H1 (cell line): ENCODE results near the gene CTDSP1. TPM values are rescaled to one million over a fixed set of nuclear protein-coding genes. Genes with fewer than 3 reads are reported as not detected.

Experiments
- ASH2L ChIP-seq: fragments of 200-600, 300-600 bp; sonication (generic); IDR thresholded peaks from one replicate; pipeline ENCODE4 v1.7.1; 2017; ENCODE audit warnings: low read length
- BRCA1 ChIP-seq: IDR thresholded peaks from 2 replicates; pipeline ENCODE4 v1.6.1; 2012; ENCODE audit warnings: low read depth, low read length, improper control_type of control experiment
- CTCF ChIP-seq, 3 experiments: IDR thresholded peaks; 1 replicate in 2 of 3; 2 replicates in 1 of 3; pipeline versions ENCODE4 v1.5.1 to v1.6.1; 2011; ENCODE audit warnings: low read length in 3 of 3, mild to moderate bottlenecking in 3 of 3, inconsistent platforms in 2 of 3, low read depth in 1 of 3, moderate library complexity in 1 of 3; ENCODE audit not compliant: insufficient read depth in 1 of 3; ENCODE audit errors: control extremely low read depth in 1 of 3
- FOSL1 ChIP-seq: IDR thresholded peaks from 2 replicates; pipeline ENCODE4 v1.6.1; 2011; ENCODE audit warnings: mild to moderate bottlenecking, low read depth, low read length, moderate library complexity; ENCODE audit not compliant: insufficient read depth
- KDM5A ChIP-seq: fragments of 200-600 bp; IDR thresholded peaks from 2 replicates; pipeline ENCODE4 v1.7.1; 2012; ENCODE audit warnings: mild to moderate bottlenecking, low read length, inconsistent platforms, mixed read lengths
- MAFK ChIP-seq: IDR thresholded peaks from 2 replicates; pipeline ENCODE4 v1.6.1; 2012; ENCODE audit warnings: low read depth, mild to moderate bottlenecking, improper control_type of control experiment, low read length
- SP1 ChIP-seq: IDR thresholded peaks from 2 replicates; pipeline ENCODE4 v1.6.1; 2011; ENCODE audit warnings: low read depth, low read length
- YY1 ChIP-seq: IDR thresholded peaks from 2 replicates; pipeline ENCODE4 v1.6.1; 2011; ENCODE audit warnings: low read depth, mild to moderate bottlenecking, low read length
- polyA plus RNA-seq, 7 experiments: library from polyadenylated mRNA; depleted of rRNA in 3 of 7; stranded (reverse) in 5 of 7; unstranded in 2 of 7; fragments of >200 nt in 5 of 7; fragments of 200-250 nt in 2 of 7; gene quantifications; 1 replicate in 5 of 7; 2 replicates in 1 of 7; 4 replicates in 1 of 7; pipeline versions ENCODE4 v1.2.1 to v1.2.3, GENCODE V29; 2011 to 2013; ENCODE audit warnings: missing spikeins in 2 of 7, mixed read lengths in 2 of 7
- total RNA-seq: library from RNA; stranded (reverse); fragmentation: NEBNext Ultra II Directional; extraction: Animal tissue kit (Norgen Biotek cat#: 25700); gene quantifications from 2 replicates; pipeline ENCODE4 v1.2.1, GENCODE V29; 2021

Gene CTDSP1
- total and polyA plus RNA-seq, 2 of the 8 experiments (the other 6 are each of a cell fraction or from before 2014, with no cell fraction given): 20.3 to 35.2 TPM

GRCh38 chr2:218430721-218431120 is 31.1 kb downstream of the CTDSP1 start (continued):
- TF ChIP-seq CTCF (IDR thresholded peaks at IDR 0.05; ENCODE audit: control extremely low read depth in 1 of 3, insufficient read depth in 1 of 3, low read depth in 1 of 3, low read length in 3 of 3) (no peak), KDM5A (no peak), SP1 (no peak), BRCA1 (no peak), ASH2L (no peak), FOSL1 (no peak), MAFK (no peak), YY1 (no peak)
